ENCODE data around the gene ACTRT2.

ACTRT2 gene

DNA sequence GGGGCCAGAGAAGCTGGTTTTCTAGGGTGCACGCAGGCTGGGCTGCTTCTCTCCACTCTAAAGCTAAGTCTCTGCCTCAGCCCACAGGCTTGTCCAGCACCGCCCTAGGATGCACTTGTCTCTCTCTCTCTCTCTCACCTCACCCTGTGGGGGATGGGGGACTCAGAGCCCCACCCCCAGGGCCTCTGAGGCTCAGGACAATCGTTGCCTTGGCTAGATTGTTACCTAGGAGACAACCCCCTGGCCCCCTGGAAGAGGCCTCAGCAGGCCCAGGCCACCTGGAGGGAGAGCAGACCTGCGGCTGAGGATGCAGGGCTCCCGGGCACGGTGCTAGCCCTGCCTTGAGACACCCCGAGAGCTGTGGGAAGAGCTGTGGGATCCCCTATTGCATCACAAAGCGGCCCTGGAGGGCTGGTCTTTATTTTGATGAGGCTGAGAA is at the start of gene ACTRT2:
Gene ACTRT2, plus strand, starts transcription at position 235 of the 439 bp plus-strand sequence. CDS start 220 bp downstream, outside the sequence.
- DNase-seq: no peak

DNA sequence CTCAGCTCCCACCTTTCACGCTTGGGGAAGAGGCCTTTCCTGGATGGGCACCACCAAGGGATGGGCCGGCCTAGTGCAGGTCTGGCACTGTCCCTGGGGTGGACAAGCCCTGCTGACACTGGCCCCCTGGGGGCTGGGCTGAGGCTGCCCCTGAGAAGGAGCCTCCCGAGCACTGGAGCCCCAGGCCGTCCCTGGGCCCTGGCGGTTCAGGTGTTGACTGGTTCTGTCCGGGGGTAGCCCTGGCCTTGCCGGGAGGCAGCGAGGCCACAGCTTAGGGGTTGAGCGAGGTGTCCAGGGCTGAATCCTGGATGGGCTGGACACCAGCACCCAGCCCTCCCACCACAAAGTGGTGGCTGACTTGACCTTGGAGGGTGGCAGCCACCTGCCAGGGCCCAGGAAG is 49.7 kb upstream of the ACTRT2 start:
- DNase-seq: no peak

GRCh38 chr1:2972011-2972878 is 49.0 kb upstream of the ACTRT2 start:
- no peak for DNase-seq

DNA sequence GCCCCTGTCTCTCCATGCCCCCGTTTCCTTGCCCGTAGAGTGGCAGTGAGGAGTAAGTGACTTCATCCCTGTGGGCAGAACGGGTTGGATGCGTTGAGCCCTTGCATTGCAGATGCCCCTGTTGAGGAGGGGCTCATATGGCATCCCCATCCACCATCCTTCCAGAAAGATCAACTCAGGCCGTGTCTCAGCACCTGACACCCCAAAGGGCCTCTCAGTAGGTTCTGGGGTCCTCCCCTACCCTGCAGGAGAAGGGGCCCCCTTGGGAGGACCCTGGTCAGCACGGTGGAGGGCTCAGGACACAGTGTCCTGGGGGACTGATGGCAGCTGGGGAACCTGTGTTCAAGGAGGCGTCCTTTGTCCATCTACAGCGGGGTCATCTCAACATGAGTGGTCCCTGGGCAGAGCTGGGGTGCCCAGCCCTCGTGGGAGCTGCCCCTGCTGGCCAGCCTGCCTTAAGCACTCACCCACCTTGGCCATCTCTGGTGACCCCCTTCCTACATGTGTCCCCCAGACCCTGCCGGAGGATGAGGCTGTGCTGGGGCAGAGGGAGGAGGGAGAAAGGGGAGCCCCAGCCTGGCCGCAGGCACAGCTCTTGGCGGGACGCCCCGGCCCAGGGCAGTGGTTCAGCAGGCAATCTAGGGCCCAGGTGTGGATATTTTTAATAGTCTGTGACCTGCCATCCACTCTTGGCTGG is 48.2 kb upstream of the ACTRT2 start:
- DNase-seq: no peak

DNA sequence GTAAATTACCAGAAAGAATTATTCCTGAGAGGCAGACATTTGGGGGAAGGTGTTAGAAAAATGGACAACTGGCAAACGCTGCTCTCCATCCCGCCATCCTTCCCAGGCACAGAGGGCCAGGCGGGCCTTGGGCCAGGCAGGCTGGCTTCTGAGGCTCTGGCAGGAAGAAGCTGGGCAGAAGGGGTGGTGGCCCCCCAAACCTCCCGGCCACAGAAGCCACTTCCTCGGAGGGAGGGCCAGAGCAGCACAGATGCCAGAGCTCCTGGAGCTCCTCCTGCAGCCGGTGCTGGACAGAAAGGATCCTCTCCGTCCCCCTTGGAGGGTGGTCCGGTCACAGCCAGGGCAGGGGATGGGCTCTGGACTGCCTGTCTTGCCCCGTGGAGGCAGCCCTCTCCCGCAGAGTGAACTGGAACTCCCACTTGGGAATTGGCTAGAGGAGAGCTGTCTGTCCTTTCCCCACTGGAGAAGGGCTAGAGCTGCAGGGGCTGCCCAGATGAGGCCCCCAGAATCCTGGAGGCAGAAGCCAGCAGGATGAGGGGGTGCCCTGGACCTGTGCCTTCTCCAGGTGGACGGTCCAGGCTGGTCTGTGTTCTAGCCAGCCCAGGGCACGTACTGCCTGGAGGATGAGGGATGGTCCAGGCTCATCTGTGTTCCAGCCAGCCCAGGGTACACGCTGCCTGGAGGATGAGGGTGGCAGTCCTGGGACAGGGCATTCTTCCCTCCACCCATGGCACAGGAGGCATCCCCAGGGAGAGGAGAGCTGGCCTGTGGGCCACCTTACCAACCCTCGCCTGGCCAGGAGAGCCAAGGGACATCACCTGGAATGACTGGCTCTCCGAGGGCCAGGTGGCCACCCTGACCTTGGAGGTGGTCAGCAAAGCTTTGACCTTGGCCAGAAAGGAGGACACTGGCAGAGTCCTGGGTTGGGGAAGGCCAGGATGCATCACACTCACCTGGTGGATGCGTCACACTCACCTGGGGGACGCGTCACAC is 47.4 kb upstream of the ACTRT2 start:
- no peak for DNase-seq

GRCh38 chr1:2974701-2975301 is 46.5 kb upstream of the ACTRT2 start:
- no peak for DNase-seq

DNA sequence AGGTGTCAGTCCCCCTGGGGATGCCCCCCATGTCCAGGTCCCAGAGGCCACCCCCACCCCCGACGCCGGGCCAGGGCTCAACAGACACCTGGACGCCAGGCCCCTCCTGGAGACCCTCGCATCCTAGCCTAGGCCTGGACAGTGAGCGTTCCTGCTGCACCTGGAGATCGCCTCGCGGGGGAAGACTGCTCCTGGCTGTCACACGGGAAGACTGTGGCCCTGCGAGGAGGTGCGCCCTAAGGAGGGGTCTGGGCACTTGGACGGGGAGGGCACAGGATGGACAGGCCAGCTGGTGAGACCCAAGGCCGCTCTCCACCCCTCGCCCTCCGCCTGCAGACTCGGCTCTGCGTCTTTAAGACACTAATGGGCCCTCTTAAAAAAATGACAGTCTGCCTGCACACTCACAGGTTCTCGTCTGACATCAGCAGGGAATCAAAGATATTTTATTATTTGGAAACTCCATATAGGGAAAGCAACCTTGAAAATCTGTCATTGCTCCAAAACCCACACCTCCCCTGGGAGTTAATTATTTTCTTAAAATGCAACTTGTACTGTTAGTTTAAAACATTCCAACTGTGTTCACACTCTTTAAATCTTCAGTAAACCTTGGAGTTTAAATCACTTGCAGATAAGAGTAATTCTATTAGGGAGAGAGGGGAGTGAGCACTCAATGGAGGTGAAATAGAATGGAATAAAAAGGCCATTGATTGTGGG is 45.6 kb upstream of the ACTRT2 start:
- DNase-seq: no peak

DNA sequence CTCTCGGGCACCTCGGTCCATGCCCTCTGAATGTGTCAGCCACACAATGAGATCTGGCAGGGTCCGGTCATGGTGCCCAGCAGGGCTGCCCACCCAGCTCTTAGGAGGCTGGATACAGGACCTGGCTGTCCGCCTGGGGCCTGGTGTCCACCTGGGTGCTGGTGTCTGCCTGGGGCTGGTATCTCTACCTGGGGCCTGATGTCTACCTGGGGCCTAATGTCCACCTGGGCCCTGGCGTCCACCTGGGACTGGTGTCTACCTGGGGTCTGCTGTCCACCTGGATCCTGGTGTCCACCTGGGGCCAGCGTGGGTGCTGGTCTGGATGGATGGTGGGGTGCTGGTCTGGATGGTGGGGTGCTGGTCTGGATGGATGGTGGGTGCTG is 45.1 kb upstream of the ACTRT2 start:
- no peak for DNase-seq

DNA sequence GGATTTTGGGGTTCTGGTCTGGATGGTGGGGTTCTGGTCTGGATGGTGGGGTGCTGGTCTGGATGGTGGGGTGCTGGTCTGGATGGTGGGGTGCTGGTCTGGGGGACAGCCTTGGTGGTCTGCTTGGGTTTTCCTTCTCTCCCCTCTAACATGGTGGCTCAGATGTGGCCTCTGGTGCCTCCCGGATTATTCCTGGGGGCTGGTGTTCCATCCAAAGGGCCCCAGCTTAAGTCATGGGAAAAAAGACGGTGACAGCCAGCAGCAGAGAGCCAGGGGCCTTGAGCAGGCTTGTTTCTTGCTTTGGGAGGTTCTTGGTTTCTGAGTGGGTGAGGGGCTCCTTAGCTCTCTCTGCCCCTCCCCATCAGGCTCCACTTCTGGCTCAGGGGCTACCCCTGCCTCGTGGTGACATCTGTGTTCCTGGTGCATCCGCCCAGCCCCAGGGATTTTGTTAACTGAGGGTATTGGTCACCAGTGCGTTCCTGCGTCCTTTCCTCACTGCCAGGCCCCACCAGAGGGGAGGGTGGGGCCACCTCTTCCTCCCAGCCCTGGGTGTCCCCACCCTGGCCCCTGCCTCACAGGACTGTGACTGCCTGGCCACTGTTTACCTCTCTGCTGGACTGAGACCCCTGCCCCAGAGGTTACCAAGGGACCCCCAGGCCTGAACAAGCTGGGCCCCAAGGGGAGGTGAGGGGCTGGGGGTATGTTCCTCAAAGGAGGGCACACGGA is 43.2 kb upstream of the ACTRT2 start:
- no peak for DNase-seq

GRCh38 chr1:2978691-2979190 is 42.5 kb upstream of the ACTRT2 start:
- DNase-seq: no peak

DNA sequence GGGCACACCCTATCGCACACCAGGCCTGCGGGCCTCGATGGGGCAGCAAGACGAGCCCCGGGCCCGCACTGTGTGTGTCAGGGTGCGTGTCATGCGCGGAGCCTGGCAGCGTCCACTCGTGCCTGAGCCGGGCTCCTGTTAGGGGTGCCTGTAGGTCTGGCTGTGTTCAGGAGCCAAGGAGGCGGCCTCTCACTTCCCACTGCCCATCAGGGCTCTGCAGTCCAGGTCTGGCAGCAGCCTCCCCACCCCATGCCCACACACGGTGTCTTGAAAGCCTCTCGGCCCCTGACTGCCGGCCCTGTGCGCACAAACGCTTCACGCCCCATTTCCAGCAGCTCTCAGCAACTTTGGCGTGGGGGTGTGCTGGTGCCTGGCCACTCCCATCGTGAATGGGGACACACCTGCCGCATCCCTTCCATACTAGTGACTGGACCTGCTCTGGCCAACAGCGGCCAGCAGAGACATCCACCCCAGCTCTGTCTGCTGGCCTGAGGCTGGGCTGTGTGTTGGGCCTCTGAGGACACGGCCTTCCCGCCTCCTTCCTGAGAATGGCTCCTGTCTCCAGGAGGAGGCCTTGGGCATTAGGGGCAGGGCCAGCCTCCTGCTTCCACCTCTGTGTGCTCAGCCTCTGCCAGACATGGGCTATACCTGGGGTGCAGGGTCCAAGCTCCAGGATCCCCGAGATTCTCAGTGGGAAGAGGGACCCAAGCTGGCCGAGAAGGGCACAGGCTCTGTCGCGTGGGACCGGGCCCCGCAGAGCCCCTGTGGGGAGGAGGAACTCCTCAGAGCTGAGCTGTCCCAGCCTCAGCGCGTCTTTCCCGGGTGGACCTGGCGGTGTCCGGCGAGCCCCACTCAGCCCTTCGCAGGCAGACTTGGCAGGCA is 41.8 kb upstream of the ACTRT2 start:
- DNase-seq: no peak

GRCh38 chr1:2980073-2980791 is 41.0 kb upstream of the ACTRT2 start:
- DNase-seq: no peak

DNA sequence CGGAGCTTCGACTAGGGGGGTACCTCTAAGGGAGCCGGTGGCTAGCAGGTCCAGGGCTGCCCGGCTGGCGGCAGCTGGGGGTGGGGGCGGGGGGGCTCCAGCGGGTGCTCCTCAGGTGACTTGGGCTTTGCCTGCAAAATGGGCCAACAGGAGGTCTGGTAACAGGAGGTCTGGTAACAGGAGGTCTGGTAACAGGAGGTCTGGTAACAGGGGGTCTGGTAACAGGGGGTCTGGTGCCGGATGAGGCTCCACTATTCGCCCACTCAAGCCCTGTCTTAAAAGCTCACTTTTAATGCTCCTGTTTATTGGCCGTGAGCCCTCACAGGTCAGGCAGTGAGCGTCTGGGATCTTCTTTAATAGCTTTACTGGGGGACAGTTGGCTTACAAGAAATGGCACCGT is 40.4 kb upstream of the ACTRT2 start:
- DNase-seq: no peak

DNA sequence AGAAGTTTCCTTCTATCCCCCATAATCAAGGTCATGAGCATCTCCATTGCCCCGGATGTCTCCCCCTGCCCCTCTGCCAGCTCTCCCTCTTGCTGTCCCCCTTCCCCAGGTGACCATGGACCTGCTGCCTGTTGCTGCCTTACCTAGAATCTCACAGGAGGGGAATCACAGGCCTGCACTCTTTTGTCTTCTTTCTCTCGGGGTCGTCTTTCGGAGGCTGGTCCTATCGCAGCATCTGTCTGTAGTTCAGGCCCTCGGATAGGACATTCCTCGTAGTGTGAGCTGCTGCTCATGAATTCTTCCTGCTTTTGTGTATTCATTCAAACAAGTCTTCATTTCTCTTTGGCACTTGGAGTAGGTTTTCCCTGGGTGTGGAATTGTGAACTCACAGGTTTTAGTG is 39.9 kb upstream of the ACTRT2 start:
- no peak for DNase-seq

DNA sequence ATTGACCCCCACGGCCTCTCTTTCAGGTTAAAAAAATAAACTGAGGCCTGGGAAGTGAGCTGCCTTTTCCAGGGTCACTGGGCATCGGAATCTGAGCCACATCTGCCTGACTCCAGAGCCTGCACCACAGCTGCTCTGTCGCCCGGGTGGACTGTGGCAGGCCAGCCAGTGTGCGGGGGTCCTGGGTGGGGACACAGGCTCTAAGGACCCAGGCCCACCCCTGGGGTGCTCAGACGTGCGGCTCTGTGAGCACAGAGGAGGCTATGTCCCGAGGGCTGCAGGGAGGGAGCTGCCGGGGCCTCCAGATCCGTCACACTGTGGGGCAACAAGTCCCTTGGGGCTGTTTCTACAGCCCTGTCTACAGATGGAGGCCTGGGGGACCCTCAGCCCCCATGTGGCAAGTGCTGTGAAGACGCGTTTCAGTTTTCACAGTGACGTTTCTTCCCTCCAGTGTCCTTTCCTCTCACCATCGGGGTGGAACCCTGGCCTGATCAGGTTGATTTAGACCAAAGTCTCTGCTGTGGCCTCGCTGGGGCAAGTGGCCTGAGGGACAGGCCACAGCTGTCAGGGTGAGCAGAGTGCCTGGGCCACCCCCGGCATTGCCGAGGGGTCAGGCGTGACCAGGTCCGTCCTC is 39.2 kb upstream of the ACTRT2 start:
- DNase-seq: no peak

DNA sequence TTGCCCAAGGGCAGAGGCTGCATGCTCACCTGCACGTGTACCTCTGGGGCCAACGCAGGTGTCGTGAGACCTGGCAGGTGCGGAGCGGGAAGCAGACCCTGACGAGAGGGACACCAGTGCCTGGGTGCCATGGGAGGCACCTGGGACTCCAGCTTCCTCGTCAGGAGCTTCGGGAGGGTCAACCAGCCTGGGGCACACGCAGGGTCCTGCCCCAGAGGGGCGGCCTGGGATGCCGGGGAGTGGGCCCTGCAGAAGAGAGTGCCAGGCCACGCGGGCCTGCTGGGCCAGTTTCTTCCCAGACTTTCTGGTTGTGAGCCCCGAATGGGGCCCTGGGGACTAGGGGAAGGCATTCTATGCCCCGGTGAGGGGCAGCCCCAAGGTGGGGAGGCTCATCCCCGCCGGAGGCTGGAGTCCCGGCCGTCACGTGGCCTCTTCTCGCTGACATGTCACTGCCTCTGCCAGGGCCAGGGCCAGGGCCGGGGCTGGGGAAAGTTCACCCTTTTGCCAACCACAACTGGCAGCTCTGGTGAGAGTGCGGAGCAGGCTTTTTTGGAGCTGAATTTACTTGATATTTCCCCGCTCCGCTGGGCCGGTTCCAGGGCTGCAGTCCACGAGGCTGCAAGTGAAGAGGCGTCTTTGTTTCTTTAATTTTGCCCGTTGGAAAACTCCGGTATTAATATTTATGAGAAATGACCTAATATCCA is 38.5 kb upstream of the ACTRT2 start:
- DNase-seq: no peak

DNA sequence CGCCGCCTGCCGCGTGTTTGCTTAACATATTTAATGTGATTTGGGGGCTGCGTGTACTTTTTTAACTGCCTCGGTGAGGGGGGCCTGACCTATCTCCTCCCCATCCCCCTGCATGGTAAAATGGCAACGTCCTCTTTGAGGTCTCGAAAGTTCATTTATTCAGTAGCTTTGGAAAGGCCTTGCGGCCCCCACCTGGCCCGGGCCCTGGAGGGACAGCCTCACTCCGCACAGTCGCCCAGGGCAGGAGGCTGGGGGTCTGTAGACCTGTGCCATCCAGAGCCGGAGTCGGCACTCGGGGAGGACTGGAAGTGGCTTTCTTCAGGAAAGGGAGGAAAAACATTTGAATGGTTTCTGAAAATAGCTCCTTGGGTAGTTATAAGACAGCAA is 38.0 kb upstream of the ACTRT2 start:
- DNase-seq: no peak

All from activated CD4-positive, alpha-beta T cell treated with anti-CD3 and anti-CD28 coated beads, Interleukin-10, Interleukin-2, amounts not matched to agents 100 ng/mL and 50 ng/mL, durations not matched to agents 16 hours and 8 hours (primary cell).